SK-N-MC (cell line): Measurements from ENCODE around the gene DDX1.

Experiments used
- DNase-seq: peaks from one replicate; pipeline ENCODE4 v3.0.0-alpha.2; 2011; ENCODE audit warnings: low read depth, low spot score
- H3K27ac ChIP-seq: fragments of 200-600 bp; sonication (generic); 2 replicates; pipeline ENCODE4 v1.5.1; 2016; ENCODE audit warnings: mixed run types
- H3K36me3 ChIP-seq: fragments of 200-600 bp; sonication (generic); 2 replicates; pipeline ENCODE4 v1.6.1; 2017; ENCODE audit warnings: antibody characterized with exemption, low read length, mixed read lengths; ENCODE audit not compliant: insufficient read depth
- H3K4me3 ChIP-seq: fragments of 200-600 bp; sonication (generic); 2 replicates; pipeline ENCODE4 v1.5.1; 2016
- H3K9ac ChIP-seq: fragments of 200-600 bp; sonication (generic); 2 replicates; pipeline ENCODE4 v1.8.0; 2017; ENCODE audit warnings: mixed run types, mixed read lengths; ENCODE audit not compliant: insufficient read length
- H3K9me3 ChIP-seq: fragments of 200-600 bp; sonication (generic); 2 replicates; pipeline ENCODE4 v1.6.1; 2017; ENCODE audit warnings: low read depth, mild to moderate bottlenecking, antibody characterized with exemption, low read length, moderate library complexity, mixed read lengths
- EZH2 ChIP-seq: fragments of 200-600 bp; sonication (generic); IDR thresholded peaks from one replicate; pipeline ENCODE4 v1.6.1; 2017; ENCODE audit warnings: antibody characterized with exemption
- FOXP2 ChIP-seq: optimal IDR thresholded peaks from 2 replicates; pipeline ENCODE3; 2011; ENCODE audit warnings: mild to moderate bottlenecking, moderate library complexity; ENCODE audit not compliant: insufficient read depth; ENCODE audit errors: extremely low read length, control extremely low read depth
- POLR2AphosphoS5 ChIP-seq: IDR thresholded peaks from 2 replicates; pipeline ENCODE4 v1.6.1; 2012; ENCODE audit warnings: mild to moderate bottlenecking, low read depth, low read length, borderline replicate concordance

Gene DDX1

GRCh38 chr2:15652801-15653200 is 61.1 kb downstream of the DDX1 start:
- H3K36me3 ChIP-seq = no peaks in the 10 kb centered on the region
- H3K9me3 ChIP-seq = no peaks in the 10 kb centered on the region
- no peak for DNase-seq
- no peak for TF ChIP-seq POLR2AphosphoS5
- TF ChIP-seq EZH2 = no peak
- TF ChIP-seq FOXP2 = no peak
- H3K9ac ChIP-seq = no peak overlapping the region
- no peak overlapping the region for H3K4me3 ChIP-seq
- H3K27ac ChIP-seq = no peak overlapping the region

DNA sequence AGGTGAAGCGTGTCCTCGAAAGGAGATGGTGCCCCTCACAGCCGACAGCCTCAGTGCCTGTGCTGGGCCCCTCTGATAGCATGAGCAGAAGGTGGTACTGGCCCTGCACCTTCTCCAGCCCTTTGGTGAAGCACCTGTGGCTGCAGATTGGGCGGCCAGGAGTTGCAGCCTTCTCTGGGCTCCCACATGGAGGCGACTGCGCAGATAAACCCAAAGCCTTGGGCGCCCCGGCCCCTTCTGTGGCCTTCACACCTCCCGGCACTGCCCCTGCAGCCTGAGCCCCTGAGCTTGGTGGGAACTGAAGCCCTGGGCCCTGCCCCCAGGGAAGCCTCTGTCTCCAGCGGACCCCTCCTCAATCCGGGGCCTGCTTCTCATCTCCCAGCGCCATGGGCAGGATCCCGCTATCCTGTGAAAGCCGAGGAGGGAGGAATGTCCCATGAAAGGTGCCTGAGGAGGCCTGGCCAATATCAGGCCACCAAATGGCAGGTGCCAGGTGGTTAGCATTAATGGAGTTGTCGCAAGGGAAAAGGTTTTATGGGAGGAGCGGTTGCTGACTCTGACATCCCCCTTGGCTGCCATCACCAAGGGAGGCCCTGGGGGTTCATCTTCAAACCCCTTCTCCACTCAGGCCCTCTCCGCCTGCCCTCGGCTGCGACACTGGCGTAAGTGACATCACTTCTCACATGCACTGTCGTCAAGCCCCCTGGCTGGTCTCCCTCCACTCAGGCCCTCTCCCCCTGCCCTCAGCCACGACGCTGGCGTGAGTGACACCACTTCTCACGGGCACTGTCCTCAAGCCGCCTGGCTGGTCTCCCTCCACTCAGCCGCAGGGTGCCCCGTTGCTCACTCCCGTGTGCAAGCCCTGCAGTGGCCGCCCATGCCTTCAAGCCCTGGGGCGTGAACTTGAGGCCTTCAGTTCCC is 62.4 kb downstream of the DDX1 start:
- Histone ChIP-seq H3K9ac (no peak overlapping the region), H3K27ac (no peak overlapping the region), H3K4me3 (no peak overlapping the region), H3K9me3 (no peaks in the 10 kb centered on the region), H3K36me3 (no peaks in the 10 kb centered on the region)
- TF ChIP-seq FOXP2 (no peak), POLR2AphosphoS5 (no peak), EZH2 (no peak)
- DNase-seq = no peak

DNA sequence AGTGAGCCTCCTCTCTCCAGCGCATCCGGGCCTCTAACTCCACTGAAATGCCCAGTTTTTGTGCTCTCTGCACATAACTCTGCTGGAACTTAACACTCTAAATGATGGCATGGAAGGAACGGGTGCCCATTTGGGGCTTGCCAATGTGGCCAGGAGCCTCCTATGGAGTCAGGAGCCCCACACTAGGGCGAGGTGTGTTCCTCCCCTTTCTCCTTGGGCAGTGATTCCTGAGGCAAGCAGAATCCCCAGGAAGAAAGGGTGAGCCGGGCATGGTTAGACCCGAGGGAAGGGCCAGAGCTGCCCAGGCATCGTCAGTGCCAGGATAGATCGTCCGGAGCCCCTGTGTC is 63.0 kb downstream of the DDX1 start:
- Histone ChIP-seq H3K9me3 (no peaks in the 10 kb centered on the region), H3K27ac (no peak overlapping the region), H3K36me3 (no peaks in the 10 kb centered on the region), H3K9ac (no peak overlapping the region), H3K4me3 (no peak overlapping the region)
- no peak for TF ChIP-seq FOXP2
- no peak for TF ChIP-seq EZH2
- TF ChIP-seq POLR2AphosphoS5 = no peak
- no peak for DNase-seq

- no peaks in the 10 kb centered on the region for H3K9me3 ChIP-seq
- H3K36me3 ChIP-seq = no peaks in the 10 kb centered on the region
- H3K27ac ChIP-seq = no peak overlapping the region
- H3K9ac ChIP-seq = no peak overlapping the region
- no peak for DNase-seq
- no peak overlapping the region for H3K4me3 ChIP-seq
- TF ChIP-seq FOXP2 (no peak), POLR2AphosphoS5 (no peak), EZH2 (no peak)
Observed at GRCh38 chr2:15655123-15655887, 63.6 kb downstream of the DDX1 start.

GRCh38 chr2:15656090-15656489 is 64.4 kb downstream of the DDX1 start:
- no peak for TF ChIP-seq FOXP2
- TF ChIP-seq POLR2AphosphoS5 = no peak
- no peak for TF ChIP-seq EZH2
- H3K27ac ChIP-seq = no peak overlapping the region
- no peaks in the 10 kb centered on the region for H3K9me3 ChIP-seq
- no peak overlapping the region for H3K9ac ChIP-seq
- no peaks in the 10 kb centered on the region for H3K36me3 ChIP-seq
- no peak for DNase-seq
- H3K4me3 ChIP-seq = no peak overlapping the region

- no peak for TF ChIP-seq FOXP2
- no peak for TF ChIP-seq POLR2AphosphoS5
- TF ChIP-seq EZH2 = no peak
- Histone ChIP-seq H3K9ac (no peak overlapping the region), H3K27ac (no peak overlapping the region), H3K9me3 (no peaks in the 10 kb centered on the region), H3K4me3 (no peak overlapping the region), H3K36me3 (no peaks in the 10 kb centered on the region)
- no peak for DNase-seq
Observed at GRCh38 chr2:15657759-15658158, 66.1 kb downstream of the DDX1 start.

DNA sequence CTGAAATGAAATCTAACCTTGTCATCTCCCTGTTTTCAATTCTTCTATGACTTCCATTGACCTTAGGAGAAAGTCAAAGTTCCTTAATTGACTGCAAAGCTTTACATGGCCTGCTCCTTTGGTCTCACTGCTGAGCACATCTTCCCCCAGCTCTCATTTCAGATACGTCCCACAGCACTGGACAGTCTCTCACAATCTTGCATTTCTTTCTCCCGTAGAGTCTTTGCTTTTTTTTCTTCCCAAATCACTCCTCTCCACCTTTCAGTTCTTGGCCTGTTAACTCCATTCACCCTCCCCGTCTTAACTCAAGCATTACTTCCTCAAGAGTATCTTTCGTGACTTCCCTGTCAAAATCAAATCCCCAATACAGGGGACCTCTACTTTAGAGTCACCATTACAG is 67.2 kb downstream of the DDX1 start:
- Histone ChIP-seq H3K9me3 (0 out of 2 replicates have a peak, but pooled peaks cover 3% of the 10 kb centered on the region), H3K9ac (no peak overlapping the region), H3K4me3 (no peak overlapping the region), H3K27ac (no peak overlapping the region), H3K36me3 (no peaks in the 10 kb centered on the region)
- no peak for TF ChIP-seq FOXP2
- TF ChIP-seq EZH2 = no peak
- TF ChIP-seq POLR2AphosphoS5 = no peak
- DNase-seq = no peak

DNA sequence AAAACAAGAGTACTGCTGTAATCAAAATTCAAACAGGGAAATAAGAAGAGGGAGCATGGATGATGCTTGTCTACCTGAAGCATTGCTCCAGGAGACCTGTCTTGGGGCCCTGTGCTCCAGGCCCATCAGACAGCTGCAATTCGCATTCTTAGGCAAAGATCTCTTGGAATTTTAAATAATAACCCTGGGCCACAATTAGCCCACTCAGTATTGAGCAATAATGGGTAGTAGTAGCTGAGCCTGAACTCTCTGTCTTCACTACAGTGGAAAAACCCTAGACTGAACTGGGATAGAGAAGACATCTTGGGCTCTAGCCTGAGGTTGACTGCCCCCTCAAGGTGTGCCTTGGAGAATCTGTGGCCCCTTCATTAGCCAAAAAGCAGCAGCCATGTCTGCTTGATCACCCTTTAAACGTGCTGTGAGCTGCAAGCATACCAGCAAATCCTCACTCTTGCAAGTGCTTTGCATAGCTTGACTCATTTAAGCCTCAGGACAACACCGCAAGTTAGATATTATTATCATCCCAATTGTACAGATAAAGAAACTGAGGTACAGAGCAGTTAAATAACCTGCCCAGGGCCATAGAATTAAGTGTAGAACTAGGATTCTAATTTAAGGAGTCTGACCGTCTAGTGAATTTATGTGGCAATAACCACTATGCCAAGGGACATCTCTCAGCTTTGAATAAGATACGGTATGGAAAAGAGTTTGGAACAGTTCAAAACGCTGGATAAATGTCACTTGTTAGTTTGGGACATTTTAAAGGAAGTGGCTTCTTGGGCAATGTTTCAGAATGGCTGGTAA is 69.0 kb downstream of the DDX1 start:
- no peak overlapping the region for H3K9ac ChIP-seq
- no peaks in the 10 kb centered on the region for H3K36me3 ChIP-seq
- 0 out of 2 replicates have a peak, but pooled peaks cover 3% of the 10 kb centered on the region for H3K9me3 ChIP-seq
- no peak overlapping the region for H3K4me3 ChIP-seq
- no peak for DNase-seq
- no peak overlapping the region for H3K27ac ChIP-seq
- no peak for TF ChIP-seq POLR2AphosphoS5
- no peak for TF ChIP-seq EZH2
- no peak for TF ChIP-seq FOXP2
